ENCODE measurements around the gene HSD17B3. TPM values are rescaled to one million over a fixed set of nuclear protein-coding genes. Genes with fewer than 3 reads are reported as not detected.

The HSD17B3 gene
- total and polyA plus RNA-seq, 5 donors from 2014 or later, result 1.5 TPM; not detected in 4

DNA sequence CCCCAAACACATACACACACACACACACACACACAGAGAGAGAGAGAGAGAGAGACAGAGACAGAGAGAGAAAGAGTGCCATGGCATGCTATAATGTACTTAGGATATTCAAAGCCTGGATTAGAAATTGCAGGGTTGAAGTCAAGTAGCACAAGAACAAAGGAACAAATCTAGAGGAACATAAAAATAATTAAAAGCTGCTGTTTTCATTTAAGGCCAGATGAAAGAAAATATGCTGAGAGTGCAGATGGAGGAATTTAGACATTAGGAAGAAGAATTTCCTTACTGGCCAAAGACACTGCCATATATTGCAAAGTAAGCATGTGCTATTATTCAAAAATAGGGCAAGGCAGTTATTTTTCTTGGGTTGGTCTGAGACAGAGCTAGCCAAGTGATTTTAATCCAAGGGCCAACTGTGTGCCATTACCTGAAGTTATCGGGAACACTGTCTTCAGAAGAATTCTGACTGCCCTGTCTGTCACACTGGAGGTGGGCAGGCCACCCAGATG, 31.7 kb downstream of the HSD17B3 start:
- Mint-ChIP-seq H3K4me1 (peaks cover 0 to 2% (median 0%) of the 10 kb centered on the region in 4 donors), H3K27me3 (peaks cover 11% of the 10 kb centered on the region), H3K4me3 (no peak overlapping the region), H3K27ac (no peak overlapping the region), H3K9me3 (peaks cover 0 to 26% (median 8%) of the 10 kb centered on the region in 7 donors), H3K36me3 (no peaks in the 10 kb centered on the region)
- Histone ChIP-seq H3K27me3 (ENCODE audit: control insufficient read depth, insufficient read depth, low read length) (peaks cover 2% of the 10 kb centered on the region), H3K27ac (ENCODE audit: insufficient read depth, low read length, poor library complexity, severe bottlenecking) (no peak overlapping the region), H3K36me3 (ENCODE audit: control insufficient read depth, insufficient read depth, low read length) (no peaks in the 10 kb centered on the region), H3K9me3 (ENCODE audit: control insufficient read depth in 2 of 2, low read length in 2 of 2) (peaks cover 11 to 20% of the 10 kb centered on the region in 2 experiments), H3K4me3 (ENCODE audit: low read depth, low read length) (no peak overlapping the region), H3K4me1 (ENCODE audit: control insufficient read depth, insufficient read depth, low read length, poor library complexity, severe bottlenecking) (no peaks in the 10 kb centered on the region)
- DNase-seq (no peak), ATAC-seq (ENCODE audit: low read depth in 2 of 2) (no peak)

DNA sequence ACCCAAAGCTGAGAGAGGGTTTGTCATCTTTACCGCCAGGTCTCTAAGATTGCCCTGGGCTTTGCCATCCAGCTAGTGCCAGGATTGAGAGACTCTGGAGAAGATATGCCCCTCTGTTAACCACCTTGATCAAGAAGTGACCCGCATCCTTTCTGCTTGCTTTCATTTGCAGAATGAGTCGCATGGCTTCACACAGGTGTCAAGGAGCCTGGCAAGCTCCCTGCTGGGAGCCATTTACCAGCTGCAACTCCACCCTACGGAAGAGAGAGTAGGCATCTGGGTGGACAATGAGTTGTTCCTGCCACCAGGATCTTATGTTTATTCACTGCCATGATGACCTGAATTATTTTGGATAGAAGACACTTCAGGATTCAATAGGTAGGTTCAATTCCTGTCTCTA, 43.0 kb downstream of the HSD17B3 start:
- Mint-ChIP-seq H3K9me3 (no peaks in the 10 kb centered on the region), H3K27me3 (peaks cover 14% of the 10 kb centered on the region), H3K36me3 (no peaks in the 10 kb centered on the region), H3K4me1 (peaks cover 0 to 2% (median 0%) of the 10 kb centered on the region in 4 donors), H3K4me3 (no peak overlapping the region), H3K27ac (no peak overlapping the region)
- Histone ChIP-seq H3K36me3 (ENCODE audit: control insufficient read depth, insufficient read depth, low read length) (no peaks in the 10 kb centered on the region), H3K4me1 (ENCODE audit: control insufficient read depth, insufficient read depth, low read length, poor library complexity, severe bottlenecking) (no peaks in the 10 kb centered on the region), H3K27ac (ENCODE audit: insufficient read depth, low read length, poor library complexity, severe bottlenecking) (no peak overlapping the region), H3K27me3 (ENCODE audit: control insufficient read depth, insufficient read depth, low read length) (peaks cover 2% of the 10 kb centered on the region), H3K4me3 (ENCODE audit: low read depth, low read length) (no peak overlapping the region), H3K9me3 (ENCODE audit: control insufficient read depth in 2 of 2, low read length in 2 of 2) (no peaks in the 10 kb centered on the region)
- ATAC-seq (ENCODE audit: low read depth in 2 of 2), result no peak
- DNase-seq, result no peak

DNA sequence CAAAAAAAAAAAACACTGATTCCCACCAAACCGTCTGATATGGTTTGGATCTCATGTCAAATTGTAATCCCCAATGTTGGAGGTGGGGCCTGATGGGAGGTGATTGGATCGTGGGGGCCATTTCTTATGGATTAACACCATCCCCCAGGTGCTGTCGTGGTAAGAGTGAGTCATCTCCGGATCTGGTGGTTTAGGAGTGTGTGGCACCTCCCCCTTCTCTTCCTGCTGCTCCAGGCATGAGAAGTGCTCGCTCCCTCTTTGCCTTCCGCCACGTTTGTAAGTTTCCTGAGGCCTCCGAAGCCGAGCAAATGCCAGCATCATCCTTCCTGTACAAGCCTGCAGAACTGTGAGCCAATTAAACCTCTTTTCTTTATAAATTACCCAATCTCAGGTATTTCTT, 45.2 kb downstream of the HSD17B3 start:
- no peak for DNase-seq
- Histone ChIP-seq H3K4me1 (ENCODE audit: control insufficient read depth, insufficient read depth, low read length, poor library complexity, severe bottlenecking) (no peaks in the 10 kb centered on the region), H3K36me3 (ENCODE audit: control insufficient read depth, insufficient read depth, low read length) (no peaks in the 10 kb centered on the region), H3K9me3 (ENCODE audit: control insufficient read depth in 2 of 2, low read length in 2 of 2) (no peaks in the 10 kb centered on the region), H3K27me3 (ENCODE audit: control insufficient read depth, insufficient read depth, low read length) (peaks cover 1% of the 10 kb centered on the region), H3K4me3 (ENCODE audit: low read depth, low read length) (no peak overlapping the region), H3K27ac (ENCODE audit: insufficient read depth, low read length, poor library complexity, severe bottlenecking) (no peak overlapping the region)
- H3K36me3 Mint-ChIP-seq, result no peaks in the 10 kb centered on the region
- H3K9me3 Mint-ChIP-seq, result peaks cover 0 to 1% (median 0%) of the 10 kb centered on the region in 7 donors
- H3K4me1 Mint-ChIP-seq, result peaks cover 0 to 2% (median under 1%) of the 10 kb centered on the region in 4 donors
- H3K27me3 Mint-ChIP-seq, result peaks cover 10% of the 10 kb centered on the region
- no peak for ATAC-seq (ENCODE audit: low read depth in 2 of 2)
- H3K27ac Mint-ChIP-seq, result no peak overlapping the region
- no peak overlapping the region for H3K4me3 Mint-ChIP-seq

DNA sequence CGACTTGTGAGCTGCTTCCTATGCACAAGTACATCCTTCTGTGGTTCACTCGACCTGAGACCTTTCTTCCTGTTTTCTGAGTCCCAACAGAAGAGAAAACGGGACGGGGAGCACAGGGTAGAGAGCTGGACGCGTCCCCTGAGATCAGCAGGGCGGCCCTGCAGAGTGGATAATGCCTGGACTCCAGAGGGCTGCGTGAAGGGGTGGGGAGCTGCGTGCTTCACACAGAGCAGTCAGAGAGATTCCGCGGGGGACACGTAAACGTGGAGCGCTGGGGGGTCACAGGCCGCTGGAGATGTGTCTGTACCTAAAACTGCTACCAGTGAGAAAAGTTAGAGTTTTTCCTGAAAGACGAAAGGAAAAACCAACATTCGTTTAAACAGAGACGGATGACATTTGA, 46.3 kb downstream of the HSD17B3 start:
- H3K9me3 Mint-ChIP-seq, result peaks cover 0 to 1% (median 0%) of the 10 kb centered on the region in 7 donors
- H3K4me3 Mint-ChIP-seq, result no peak overlapping the region
- no peak overlapping the region for H3K27ac Mint-ChIP-seq
- Histone ChIP-seq H3K4me3 (ENCODE audit: low read depth, low read length) (no peak overlapping the region), H3K4me1 (ENCODE audit: control insufficient read depth, insufficient read depth, low read length, poor library complexity, severe bottlenecking) (no peaks in the 10 kb centered on the region), H3K27me3 (ENCODE audit: control insufficient read depth, insufficient read depth, low read length) (no peaks in the 10 kb centered on the region), H3K36me3 (ENCODE audit: control insufficient read depth, insufficient read depth, low read length) (no peaks in the 10 kb centered on the region), H3K9me3 (ENCODE audit: control insufficient read depth in 2 of 2, low read length in 2 of 2) (no peaks in the 10 kb centered on the region), H3K27ac (ENCODE audit: insufficient read depth, low read length, poor library complexity, severe bottlenecking) (no peak overlapping the region)
- ATAC-seq (ENCODE audit: low read depth in 2 of 2) (no peak), DNase-seq (no peak)
- H3K4me1 Mint-ChIP-seq, result peaks cover 0 to 2% (median under 1%) of the 10 kb centered on the region in 4 donors
- peaks cover 10% of the 10 kb centered on the region for H3K27me3 Mint-ChIP-seq
- H3K36me3 Mint-ChIP-seq, result no peaks in the 10 kb centered on the region

DNA sequence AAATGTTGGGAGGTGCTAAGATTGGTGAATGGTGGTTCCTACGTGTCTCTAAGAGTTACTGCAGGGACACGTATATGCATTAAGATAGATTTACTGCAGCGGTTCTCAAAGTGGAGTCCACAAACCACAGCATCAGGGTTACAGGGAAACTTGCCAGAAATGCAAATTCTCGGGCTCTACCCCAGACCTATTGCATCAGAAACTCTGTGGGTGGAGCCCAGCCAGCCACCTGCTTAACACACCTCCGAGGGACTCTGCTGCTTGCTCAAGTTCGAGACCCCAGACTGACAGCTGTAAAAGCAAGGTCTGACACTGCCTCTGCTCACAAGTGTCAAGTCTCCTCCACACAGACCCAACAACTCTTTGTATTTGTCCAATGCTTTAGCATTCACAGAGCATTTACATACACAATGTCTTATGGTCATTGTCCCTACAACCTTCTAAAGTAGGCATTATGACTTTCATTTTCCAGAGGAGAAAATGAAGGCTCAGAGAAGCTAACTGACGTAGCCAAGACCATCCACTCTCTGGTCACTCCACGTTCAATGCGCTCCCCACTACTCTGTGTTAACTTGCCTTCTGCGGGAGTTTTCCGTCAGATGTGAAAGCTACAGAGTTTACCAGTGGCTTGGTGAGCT, 48.8 kb downstream of the HSD17B3 start:
- Mint-ChIP-seq H3K4me3 (no peak overlapping the region), H3K27me3 (peaks cover 2% of the 10 kb centered on the region), H3K4me1 (peaks cover 0 to 2% (median under 1%) of the 10 kb centered on the region in 4 donors), H3K27ac (no peak overlapping the region), H3K36me3 (no peaks in the 10 kb centered on the region), H3K9me3 (peaks cover 0 to 1% (median 0%) of the 10 kb centered on the region in 7 donors)
- H3K4me3 ChIP-seq (ENCODE audit: low read depth, low read length), result no peak overlapping the region
- DNase-seq (no peak), ATAC-seq (ENCODE audit: low read depth in 2 of 2) (no peak)
- H3K4me1 ChIP-seq (ENCODE audit: control insufficient read depth, insufficient read depth, low read length, poor library complexity, severe bottlenecking), result no peaks in the 10 kb centered on the region
- H3K27me3 ChIP-seq (ENCODE audit: control insufficient read depth, insufficient read depth, low read length), result no peaks in the 10 kb centered on the region
- no peak overlapping the region for H3K27ac ChIP-seq (ENCODE audit: insufficient read depth, low read length, poor library complexity, severe bottlenecking)
- no peaks in the 10 kb centered on the region for H3K9me3 ChIP-seq (ENCODE audit: control insufficient read depth in 2 of 2, low read length in 2 of 2)
- no peaks in the 10 kb centered on the region for H3K36me3 ChIP-seq (ENCODE audit: control insufficient read depth, insufficient read depth, low read length)

DNA sequence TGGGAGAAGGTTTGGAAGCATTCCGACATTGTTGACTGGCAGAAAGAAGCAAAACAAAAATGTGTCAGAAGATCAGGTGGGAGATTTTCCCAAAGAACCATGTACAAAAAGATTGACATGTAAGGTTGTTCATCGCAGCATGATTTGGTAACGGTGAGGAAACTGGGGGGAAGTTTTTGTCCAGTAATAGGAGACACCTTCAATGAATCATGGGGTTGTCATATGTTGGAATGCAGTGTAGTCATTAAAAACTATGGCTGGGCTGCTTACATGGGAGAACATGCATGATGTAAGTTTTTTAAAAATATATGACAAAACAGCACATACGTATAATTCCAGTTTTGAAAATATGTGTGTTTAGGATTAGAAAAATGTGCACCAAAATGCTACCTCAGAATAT, 50.5 kb downstream of the HSD17B3 start:
- Mint-ChIP-seq H3K27me3 (no peaks in the 10 kb centered on the region), H3K4me3 (no peak overlapping the region), H3K36me3 (no peaks in the 10 kb centered on the region), H3K9me3 (peaks cover 0 to 1% (median 0%) of the 10 kb centered on the region in 7 donors), H3K4me1 (peaks cover 0 to 2% (median 0%) of the 10 kb centered on the region in 4 donors), H3K27ac (no peak overlapping the region)
- H3K27ac ChIP-seq (ENCODE audit: insufficient read depth, low read length, poor library complexity, severe bottlenecking), result no peak overlapping the region
- no peaks in the 10 kb centered on the region for H3K27me3 ChIP-seq (ENCODE audit: control insufficient read depth, insufficient read depth, low read length)
- H3K4me1 ChIP-seq (ENCODE audit: control insufficient read depth, insufficient read depth, low read length, poor library complexity, severe bottlenecking), result no peaks in the 10 kb centered on the region
- no peak for ATAC-seq (ENCODE audit: low read depth in 2 of 2)
- no peak for DNase-seq
- H3K36me3 ChIP-seq (ENCODE audit: control insufficient read depth, insufficient read depth, low read length), result no peaks in the 10 kb centered on the region
- H3K9me3 ChIP-seq (ENCODE audit: control insufficient read depth in 2 of 2, low read length in 2 of 2), result no peaks in the 10 kb centered on the region
- H3K4me3 ChIP-seq (ENCODE audit: low read depth, low read length), result no peak overlapping the region

DNA sequence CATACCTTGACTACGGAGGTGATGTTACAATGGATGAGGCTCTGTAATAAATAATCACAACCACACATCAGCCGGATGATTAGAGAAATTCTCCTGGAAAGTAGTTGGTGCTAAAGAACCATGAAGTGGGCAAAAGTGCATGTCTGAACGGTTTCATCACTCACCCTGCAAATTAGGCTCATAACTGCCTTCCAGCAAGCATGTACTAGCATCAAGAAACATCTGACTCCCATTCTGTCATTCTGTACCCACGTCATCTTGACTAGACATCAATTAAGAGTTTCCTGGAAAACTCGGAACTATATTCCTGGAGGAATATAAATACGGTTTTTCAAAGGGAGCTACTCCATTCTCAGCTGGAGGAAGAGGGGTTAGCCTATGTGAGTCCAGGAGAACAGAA, 52.2 kb downstream of the HSD17B3 start:
- no peak overlapping the region for H3K27ac Mint-ChIP-seq

DNA sequence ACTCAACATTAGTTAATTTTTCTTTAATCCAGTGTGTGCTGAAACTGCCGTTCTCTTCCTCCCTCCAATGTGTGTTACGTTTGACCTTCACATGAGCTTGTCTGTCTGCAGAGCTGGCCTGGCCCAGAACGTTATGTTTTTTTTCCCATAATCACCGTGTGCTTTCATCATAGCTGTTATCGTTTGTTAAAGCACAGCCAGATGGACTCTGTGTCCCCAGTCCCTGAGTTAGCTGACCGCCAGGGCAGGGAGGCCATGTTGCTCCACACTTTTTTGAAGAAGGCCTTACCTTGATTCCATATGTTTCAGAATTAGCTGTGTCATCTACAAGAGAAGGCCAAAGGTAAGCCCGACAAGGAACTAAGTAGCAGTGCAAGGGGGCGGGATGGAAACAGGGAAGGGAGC, 55.7 kb downstream of the HSD17B3 start:
- Mint-ChIP-seq H3K27ac (no peak overlapping the region), H3K9me3 (no peaks in the 10 kb centered on the region), H3K4me3 (no peak overlapping the region), H3K27me3 (peaks cover 5% of the 10 kb centered on the region), H3K4me1 (no peaks in the 10 kb centered on the region), H3K36me3 (no peaks in the 10 kb centered on the region)
- no peak for DNase-seq
- H3K36me3 ChIP-seq (ENCODE audit: control insufficient read depth, insufficient read depth, low read length), result no peaks in the 10 kb centered on the region
- H3K9me3 ChIP-seq (ENCODE audit: control insufficient read depth in 2 of 2, low read length in 2 of 2), result no peaks in the 10 kb centered on the region
- no peaks in the 10 kb centered on the region for H3K27me3 ChIP-seq (ENCODE audit: control insufficient read depth, insufficient read depth, low read length)
- H3K27ac ChIP-seq (ENCODE audit: insufficient read depth, low read length, poor library complexity, severe bottlenecking), result no peak overlapping the region
- no peaks in the 10 kb centered on the region for H3K4me1 ChIP-seq (ENCODE audit: control insufficient read depth, insufficient read depth, low read length, poor library complexity, severe bottlenecking)
- no peak for ATAC-seq (ENCODE audit: low read depth in 2 of 2)
- H3K4me3 ChIP-seq (ENCODE audit: low read depth, low read length), result no peak overlapping the region

More for the DNA sequence above, 52.2 kb downstream of the HSD17B3 start:
- Mint-ChIP-seq H3K36me3 (no peaks in the 10 kb centered on the region), H3K9me3 (peaks cover 0 to 1% (median 0%) of the 10 kb centered on the region in 7 donors), H3K27me3 (no peaks in the 10 kb centered on the region), H3K4me3 (no peak overlapping the region), H3K4me1 (peaks cover 0 to 2% (median 0%) of the 10 kb centered on the region in 4 donors)
- no peaks in the 10 kb centered on the region for H3K36me3 ChIP-seq (ENCODE audit: control insufficient read depth, insufficient read depth, low read length)
- H3K4me3 ChIP-seq (ENCODE audit: low read depth, low read length), result no peak overlapping the region
- DNase-seq (no peak), ATAC-seq (ENCODE audit: low read depth in 2 of 2) (no peak)
- no peaks in the 10 kb centered on the region for H3K4me1 ChIP-seq (ENCODE audit: control insufficient read depth, insufficient read depth, low read length, poor library complexity, severe bottlenecking)
- no peaks in the 10 kb centered on the region for H3K9me3 ChIP-seq (ENCODE audit: control insufficient read depth in 2 of 2, low read length in 2 of 2)
- H3K27me3 ChIP-seq (ENCODE audit: control insufficient read depth, insufficient read depth, low read length), result no peaks in the 10 kb centered on the region
- no peak overlapping the region for H3K27ac ChIP-seq (ENCODE audit: insufficient read depth, low read length, poor library complexity, severe bottlenecking)

All from CD4-positive, CD25-positive, alpha-beta regulatory T cell (primary cell).